HepG2 (cell line): ENCODE results near the gene IFNAR1. TPM values are rescaled to one million over a fixed set of nuclear protein-coding genes. Genes with fewer than 3 reads are reported as not detected.
"Not testable (repeated sequence)": the region's sequence is repeated elsewhere in the genome, so short reads cannot be mapped to it uniquely, and the experiment has no call there.

Experiments used
- ATAC-seq: fragments of 200-7000 bp; cut with Tn5 transposase; 3 replicates; pipeline ENCODE4 v1.9.1; 2020; ENCODE audit warnings: mild to moderate bottlenecking, moderate library complexity
- BruUV-seq: library from RNA; stranded (reverse); fragments of 400-500 nt; replicated peaks from 2 replicates; lab custom pipeline; 2021; lab: Mats Ljungman, UMichigan
- CTCF ChIA-PET: fragments of 300-600 bp; formaldehyde crosslinking; extraction: SDS; loops from one replicate; lab custom pipeline; 2021; ENCODE audit warnings: low total read pairs, inconsistent platforms, low intra/inter-chr PET ratio; lab: Yijun Ruan, JAX
- POLR2A ChIA-PET: fragments of 350-600 bp; sonication (Branson Sonifier 250); formaldehyde crosslinking; loops from one replicate; lab custom pipeline; 2020; ENCODE audit warnings: antibody characterized with exemption, inconsistent platforms; lab: Yijun Ruan, JAX
- DNase-seq: peaks from one replicate; pipeline ENCODE4 v3.0.0-alpha.2; 2015; ENCODE audit warnings: low spot score
- FAIRE-seq: peaks from 3 replicates; lab custom pipeline; 2011; peaks lifted over from hg19 to GRCh38; lab: Jason Lieb, UNC
- H2AFZ ChIP-seq: one replicate; pipeline ENCODE4 v1.6.1; 2011; ENCODE audit warnings: low read length, inconsistent platforms
- H3K27ac ChIP-seq: fragments of 300-600 bp; 3 replicates; pipeline ENCODE4 v1.8.0; 2011; ENCODE audit warnings: mixed run types, mild to moderate bottlenecking, mixed read lengths, low read length, inconsistent platforms; ENCODE audit not compliant: insufficient read depth; ENCODE audit errors: extremely low read length
- H3K27me3 ChIP-seq, 2 experiments: fragments of 200-600 bp in 1 of 2; 2 replicates in 1 of 2; 3 replicates in 1 of 2; pipeline versions ENCODE4 v1.6.0 to v1.8.0; 2011; ENCODE audit warnings: low read length in 2 of 2, mild to moderate bottlenecking in 2 of 2, moderate library complexity in 2 of 2, inconsistent platforms in 1 of 2; ENCODE audit not compliant: insufficient read depth in 2 of 2, control insufficient read depth in 1 of 2
- H3K36me3 ChIP-seq, 2 experiments: fragments of 200-600 bp in 1 of 2; replicated peaks in 1 of 2; 2 replicates in 1 of 2; 3 replicates in 1 of 2; pipeline versions ENCODE4 v1.5.1 to v1.8.0; 2011; ENCODE audit warnings: low read length in 2 of 2, inconsistent platforms in 1 of 2; ENCODE audit not compliant: insufficient read depth in 2 of 2, control insufficient read depth in 1 of 2
- H3K4me1 ChIP-seq: 2 replicates; pipeline ENCODE4 v1.5.1; 2012; ENCODE audit warnings: low read length, inconsistent platforms; ENCODE audit not compliant: insufficient read depth
- H3K4me2 ChIP-seq: 2 replicates; pipeline ENCODE4 v1.6.0; 2011; ENCODE audit warnings: low read depth, low read length, inconsistent platforms
- H3K4me3 ChIP-seq, 3 experiments: fragments of 200-600 bp in 1 of 3; sonication (generic), shearing (Covaris generic) in 1 of 3; replicated peaks in 1 of 3; 2 replicates each; pipeline ENCODE4 v1.5.1; 2011 to 2016; ENCODE audit warnings: low read length in 3 of 3, inconsistent platforms in 2 of 3, low read depth in 2 of 3, mild to moderate bottlenecking in 2 of 3, control low read depth in 1 of 3, mixed read lengths in 1 of 3; ENCODE audit not compliant: insufficient read depth in 1 of 3
- H3K79me2 ChIP-seq: one replicate; pipeline ENCODE4 v1.6.1; 2011; ENCODE audit warnings: low read length, inconsistent platforms; ENCODE audit not compliant: insufficient read depth
- H3K9ac ChIP-seq: 2 replicates; pipeline ENCODE4 v1.6.0; 2011; ENCODE audit warnings: mild to moderate bottlenecking, low read depth, low read length, inconsistent platforms; ENCODE audit not compliant: insufficient read depth
- H3K9me3 ChIP-seq: 2 replicates; pipeline ENCODE4 v1.5.1; 2012; ENCODE audit warnings: mild to moderate bottlenecking, low read length
- H4K20me1 ChIP-seq: 2 replicates; pipeline ENCODE4 v1.6.0; 2011; ENCODE audit warnings: inconsistent platforms, mild to moderate bottlenecking, low read length, moderate library complexity; ENCODE audit not compliant: insufficient read depth
- ZNF687 ChIP-seq: sonication (generic); formaldehyde crosslinking; IDR thresholded peaks from 2 replicates; pipeline ENCODE4 v1.5.1; 2020; ENCODE audit warnings: mild to moderate bottlenecking, missing genetic modification reagents, moderate library complexity
- whole genome bisulfite sequencing: methylation state at CpG from one replicate; pipeline ENCODE4 v1.1.6; 2017; ENCODE audit warnings: low lambda C conversion rate; 5-methylcytosine and 5-hydroxymethylcytosine counted together
- in situ Hi-C: cut with HindIII; loops from 2 replicates; pipeline ENCODE4 v1.10.0; 2017; ENCODE audit warnings: low pct_unique_long_range_greater_than_20kb; ENCODE audit not compliant: extremely low pct_ligation_motif_present
- intact Hi-C: fragments of 100-400 bp; cut with micrococcal nuclease; formaldehyde crosslinking; loops from one replicate; pipeline ENCODE4 v1.10.0; 2022; ENCODE audit not compliant: unreplicated experiment
- polyA plus RNA-seq, 8 experiments: library from polyadenylated mRNA; depleted of rRNA in 3 of 8; stranded (reverse) in 7 of 8; unstranded in 1 of 8; fragments of >200 nt; fragmentation: Illumina TruSeq in 4 of 8; extraction: Trizol in 4 of 8; gene quantifications; 2 replicates each; pipeline versions ENCODE4 v1.2.1 to v1.2.3, GENCODE V29; 2011 to 2016; ENCODE audit warnings: low read depth in 4 of 8, missing spikeins in 1 of 8, mixed read lengths in 1 of 8; ENCODE audit not compliant: insufficient read depth in 1 of 8
- total RNA-seq, 5 experiments: library from RNA; depleted of rRNA; stranded (reverse); fragments of >200 nt; fragmentation: Illumina TruSeq; extraction: Trizol; gene quantifications; 2 replicates each; pipeline ENCODE4 v1.2.3, GENCODE V29; 2016; ENCODE audit warnings: low read depth in 1 of 5

The IFNAR1 gene
- total and polyA plus RNA-seq, 2 of the 13 experiments (the other 11 are each of a cell fraction or from before 2014, with no cell fraction given) = 6.7 to 9.3 TPM

GRCh38 chr21:33380483-33380998 lies 55.8 kb downstream of the IFNAR1 start (continued):
- TF ChIP-seq ZNF687 (CRISPR knock-in tag) = peak; percentile 77

- H3K4me3 ChIP-seq, ATAC-seq, FAIRE-seq, intact Hi-C loops, H2AFZ ChIP-seq, H4K20me1 ChIP-seq, H3K36me3 ChIP-seq, H3K9ac ChIP-seq, H3K9me3 ChIP-seq, BruUV-seq, H3K4me2 ChIP-seq, H3K27ac ChIP-seq, H3K27me3 ChIP-seq, CTCF ChIA-PET, DNase-seq, H3K79me2 ChIP-seq, in situ Hi-C loops: not testable (repeated sequence)
- peaks cover 57% of the 10 kb centered on the region for H3K4me1 ChIP-seq
- POLR2A ChIA-PET = interaction anchor here (1.9 to 3.4 kb wide), 3 partner anchors 32 to 57 kb away, joined by 6 to 18 read pairs (median 7); partner anchors contain the start of gene IFNAR1
- WGBS = 80% methylated on average over 6 of the region's 6 CpGs
These were observed 56.6 kb downstream of the IFNAR1 start for GRCh38 chr21:33381381-33381780.
